Smooth muscle cell (in vitro differentiated cells): ENCODE results near the gene STYX. TPM values are rescaled to one million over a fixed set of nuclear protein-coding genes. Genes with fewer than 3 reads are reported as not detected.
A peak's percentile ranks its signal among the peaks of the same experiment; 100 is the strongest.

Experiments used
- DNase-seq: peaks from one replicate; lab custom pipeline; 2025; ENCODE audit not compliant: unreplicated experiment; lab: John Stamatoyannopoulos, UW
- H2AFZ ChIP-seq: fragments of 200-600 bp; sonication (generic); 2 replicates; pipeline ENCODE4 v1.6.0; 2016; ENCODE audit warnings: antibody characterized with exemption, low read depth, mild to moderate bottlenecking
- H3F3A ChIP-seq: fragments of 200-600 bp; sonication (generic); 2 replicates; pipeline ENCODE4 v1.6.0; 2017; ENCODE audit warnings: antibody characterized with exemption, low read depth
- H3K27ac ChIP-seq: fragments of 200-600 bp; sonication (generic); 2 replicates; pipeline ENCODE4 v1.5.1; 2016; ENCODE audit warnings: low read depth, mild to moderate bottlenecking
- H3K27me3 ChIP-seq: fragments of 200-600 bp; sonication (generic); 2 replicates; pipeline ENCODE4 v1.6.1; 2016; ENCODE audit warnings: low read depth, mild to moderate bottlenecking
- H3K36me3 ChIP-seq: fragments of 200-600 bp; sonication (generic); 2 replicates; pipeline ENCODE4 v1.5.1; 2016; ENCODE audit warnings: low read depth
- H3K4me1 ChIP-seq: fragments of 200-600 bp; sonication (generic); 2 replicates; pipeline ENCODE4 v1.5.1; 2016; ENCODE audit warnings: low read depth
- H3K4me2 ChIP-seq: fragments of 200-600 bp; sonication (generic); 2 replicates; pipeline ENCODE4 v1.6.0; 2016; ENCODE audit warnings: mild to moderate bottlenecking
- H3K4me3 ChIP-seq: fragments of 200-600 bp; sonication (generic); 2 replicates; pipeline ENCODE4 v1.5.1; 2016; ENCODE audit warnings: mild to moderate bottlenecking
- H3K79me2 ChIP-seq: fragments of 200-600 bp; sonication (generic); 2 replicates; pipeline ENCODE4 v1.6.0; 2016; ENCODE audit warnings: low read depth, mild to moderate bottlenecking
- H3K9ac ChIP-seq: fragments of 200-600 bp; sonication (generic); 2 replicates; pipeline ENCODE4 v1.6.0; 2016; ENCODE audit warnings: low read depth
- H3K9me3 ChIP-seq: fragments of 200-600 bp; sonication (generic); replicated peaks from 2 replicates; pipeline ENCODE4 v1.5.1; 2016; ENCODE audit warnings: low read depth
- H4K20me1 ChIP-seq: fragments of 200-600 bp; sonication (generic); 2 replicates; pipeline ENCODE4 v1.6.0; 2016; ENCODE audit warnings: low read depth
- CTCF ChIP-seq: fragments of 200-600 bp; sonication (generic); IDR thresholded peaks from 2 replicates; pipeline ENCODE4 v1.5.1; 2017; ENCODE audit warnings: borderline replicate concordance, mild to moderate bottlenecking, antibody characterized with exemption; ENCODE audit not compliant: insufficient read depth, poor library complexity, severe bottlenecking
- WGBS: methylation state at CpG from one replicate; pipeline ENCODE4 v1.1.7; 2016; ENCODE audit warnings: low lambda C conversion rate; 5-methylcytosine and 5-hydroxymethylcytosine counted together
- polyA plus RNA-seq: library from polyadenylated mRNA; unstranded; fragments of >200 nt; fragmentation: Nextera tagmentation; extraction: Ambion mirVana; gene quantifications from 2 replicates; pipeline ENCODE4 v1.2.1, GENCODE V29; 2016
- total RNA-seq: library from RNA; depleted of rRNA; stranded (reverse); fragments of >200 nt; gene quantifications from 2 replicates; pipeline ENCODE4 v1.2.3, GENCODE V29; 2014

Gene STYX
- total and polyA plus RNA-seq, 2 experiments from 2014 or later, result 8.5 to 17.9 TPM

GRCh38 chr14:52706286-52706685, 23.7 kb upstream of the STYX start:
- peak overlapping the region; percentile 90 for H2AFZ ChIP-seq
- no peaks in the 10 kb centered on the region for H3K9me3 ChIP-seq
- no peaks in the 10 kb centered on the region for H3K27me3 ChIP-seq
- H3K4me2 ChIP-seq, result peak overlapping the region; percentile 97
- peak overlapping the region; percentile 96 for H3K9ac ChIP-seq
- H3K79me2 ChIP-seq, result peaks cover 41% of the 10 kb centered on the region
- DNase-seq, result no peak
- peaks cover 8% of the 10 kb centered on the region for H3K36me3 ChIP-seq
- H3K4me1 ChIP-seq, result peaks cover 13% of the 10 kb centered on the region
- no peak for TF ChIP-seq CTCF
- H3F3A ChIP-seq, result no peaks in the 10 kb centered on the region
- peaks cover 33% of the 10 kb centered on the region for H4K20me1 ChIP-seq
- H3K4me3 ChIP-seq, result peak overlapping the region; percentile 97
- peak overlapping the region; percentile 91 for H3K27ac ChIP-seq
- WGBS, result 90% methylated on average over 5 of the region's 5 CpGs

GRCh38 chr14:52706724-52707706, 23.0 kb upstream of the STYX start, which contains the start of gene PSMC6:
Gene PSMC6, plus strand, starts transcription at chr14:52707200. Its CDS starts 20 bp downstream, at chr14:52707220.
- Histone ChIP-seq H3K9me3 (no peaks in the 10 kb centered on the region), H3K4me3 (peak within 1 kb of the TSS; percentile 97), H3K4me1 (peaks cover 13% of the 10 kb centered on the region), H3F3A (no peaks in the 10 kb centered on the region), H3K79me2 (peaks cover 47% of the 10 kb centered on the region), H4K20me1 (peaks cover 35% of the 10 kb centered on the region), H2AFZ (peak within 1 kb of the TSS; percentile 90), H3K4me2 (peak within 1 kb of the TSS; percentile 97), H3K36me3 (peaks cover 13% of the 10 kb centered on the region), H3K27me3 (no peaks in the 10 kb centered on the region), H3K9ac (peak within 1 kb of the TSS; percentile 96), H3K27ac (peak within 1 kb of the TSS; percentile 91)
- DNase-seq, result peak; percentile 76
- 3% methylated on average over 43 of the region's 43 CpGs for WGBS
- TF ChIP-seq CTCF, result no peak

- H3F3A ChIP-seq, result no peaks in the 10 kb centered on the region
- no peak overlapping the region for H3K9ac ChIP-seq
- H4K20me1 ChIP-seq, result peaks cover 43% of the 10 kb centered on the region
- TF ChIP-seq CTCF, result no peak
- no peaks in the 10 kb centered on the region for H3K27me3 ChIP-seq
- H3K79me2 ChIP-seq, result peaks cover 77% of the 10 kb centered on the region
- no peak overlapping the region for H3K27ac ChIP-seq
- H2AFZ ChIP-seq, result no peak overlapping the region
- no peak overlapping the region for H3K4me3 ChIP-seq
- no peaks in the 10 kb centered on the region for H3K9me3 ChIP-seq
- 81% methylated on average over 1 of the region's 1 CpG for WGBS
- peaks cover 51% of the 10 kb centered on the region for H3K36me3 ChIP-seq
- no peak for DNase-seq
- H3K4me2 ChIP-seq, result no peak overlapping the region
- peaks cover 13% of the 10 kb centered on the region for H3K4me1 ChIP-seq
Measured at GRCh38 chr14:52711666-52712065, 18.3 kb upstream of the STYX start.
